HG03025 (cell line): ENCODE measurements around the gene SCGB1D1.
"Not testable (repeated sequence)": the region's sequence is repeated elsewhere in the genome, so short reads cannot be mapped to it uniquely, and the experiment has no call there.

ENCODE experiments used
- ATAC-seq: cut with Tn5 transposase; IDR thresholded peaks from one replicate; pipeline ENCODE4 v1.9.1; 2021; ENCODE audit warnings: mild to moderate bottlenecking, moderate library complexity; ENCODE audit not compliant: unreplicated experiment, low FRiP score

The SCGB1D1 gene

GRCh38 chr11:62157603-62158002, 32.4 kb upstream of the SCGB1D1 start:
- ATAC-seq: no peak

GRCh38 chr11:62166371-62166770, 23.6 kb upstream of the SCGB1D1 start:
- no peak for ATAC-seq

- ATAC-seq: no peak
These were observed 20.6 kb upstream of the SCGB1D1 start for GRCh38 chr11:62169448-62169847.

GRCh38 chr11:62169935-62170334, 20.1 kb upstream of the SCGB1D1 start:
- ATAC-seq: no peak

GRCh38 chr11:62171261-62171723, 18.7 kb upstream of the SCGB1D1 start:
- ATAC-seq: no peak

GRCh38 chr11:62172294-62172693, 17.7 kb upstream of the SCGB1D1 start:
- no peak for ATAC-seq

- no peak for ATAC-seq
These were observed 13.2 kb upstream of the SCGB1D1 start for GRCh38 chr11:62176766-62177165.

GRCh38 chr11:62179995-62180394, 10.0 kb upstream of the SCGB1D1 start:
- ATAC-seq: no peak

- ATAC-seq: no peak
These were observed 8.9 kb upstream of the SCGB1D1 start for GRCh38 chr11:62181097-62181496.

GRCh38 chr11:62182147-62182891, 7.7 kb upstream of the SCGB1D1 start:
- no peak for ATAC-seq

- no peak for ATAC-seq
These were observed 3.8 kb upstream of the SCGB1D1 start for GRCh38 chr11:62186195-62186594.

GRCh38 chr11:62193952-62194351, 3.9 kb downstream of the SCGB1D1 start:
- no peak for ATAC-seq

- ATAC-seq: not testable (repeated sequence)
These were observed 5.0 kb downstream of the SCGB1D1 start for GRCh38 chr11:62195010-62195409.

- no peak for ATAC-seq
These were observed 5.9 kb downstream of the SCGB1D1 start for GRCh38 chr11:62195945-62196344.

GRCh38 chr11:62197400-62197799, 7.4 kb downstream of the SCGB1D1 start:
- not testable (repeated sequence) for ATAC-seq

GRCh38 chr11:62201376-62201775, 11.4 kb downstream of the SCGB1D1 start:
- no peak for ATAC-seq

GRCh38 chr11:62202910-62203309, 12.9 kb downstream of the SCGB1D1 start:
- no peak for ATAC-seq

- no peak for ATAC-seq
These were observed 14.4 kb downstream of the SCGB1D1 start for GRCh38 chr11:62204430-62204829.

- ATAC-seq: no peak
These were observed 15.4 kb downstream of the SCGB1D1 start for GRCh38 chr11:62205441-62205840.

- ATAC-seq: not testable (repeated sequence)
These were observed 16.5 kb downstream of the SCGB1D1 start for GRCh38 chr11:62206276-62207066.

- no peak for ATAC-seq
These were observed 18.7 kb downstream of the SCGB1D1 start for GRCh38 chr11:62208785-62209144.
